Keratinocyte (primary cell): ENCODE measurements around the gene SELENOV. TPM values are rescaled to one million over a fixed set of nuclear protein-coding genes. Genes with fewer than 3 reads are reported as not detected.
A peak's percentile ranks its signal among the peaks of the same experiment; 100 is the strongest.

Source experiments
- DNase-seq: peaks from one replicate; pipeline ENCODE4 v3.0.0-alpha.2; 2011; ENCODE audit warnings: low read depth, missing footprints, low spot score
- FAIRE-seq: peaks from 2 replicates; lab custom pipeline; 2011; peaks lifted over from hg19 to GRCh38; lab: Jason Lieb, UNC
- H2AFZ ChIP-seq: 2 replicates; pipeline ENCODE4 v1.6.0; 2012; ENCODE audit warnings: low read length, control low read depth, inconsistent platforms; ENCODE audit not compliant: control insufficient read depth
- H3K27ac ChIP-seq: 2 replicates; pipeline ENCODE4 v1.5.1; 2011; ENCODE audit warnings: low read length; ENCODE audit not compliant: control insufficient read depth, insufficient read depth
- H3K27me3 ChIP-seq: 3 replicates; pipeline ENCODE4 v1.6.0; 2011; ENCODE audit warnings: low read length; ENCODE audit not compliant: control insufficient read depth, insufficient read depth; ENCODE audit errors: extremely low read depth
- H3K36me3 ChIP-seq, 2 experiments: 2 replicates in 1 of 2; 3 replicates in 1 of 2; pipeline ENCODE4 v1.5.1; 2011; ENCODE audit warnings: low read length in 2 of 2, mild to moderate bottlenecking in 1 of 2; ENCODE audit not compliant: control insufficient read depth in 2 of 2, insufficient read depth in 2 of 2; ENCODE audit errors: extremely low read depth in 1 of 2
- H3K4me1 ChIP-seq: 3 replicates; pipeline ENCODE4 v1.5.1; 2011; ENCODE audit warnings: low read length; ENCODE audit not compliant: control insufficient read depth, insufficient read depth; ENCODE audit errors: extremely low read depth
- H3K4me2 ChIP-seq: 3 replicates; pipeline ENCODE4 v1.6.0; 2011; ENCODE audit warnings: low read depth, low read length; ENCODE audit not compliant: control insufficient read depth, insufficient read depth; ENCODE audit errors: extremely low read depth
- H3K4me3 ChIP-seq, 3 experiments: fragments of 200-600 bp in 1 of 3; sonication (generic) in 1 of 3; 2 replicates in 2 of 3; 3 replicates in 1 of 3; pipeline ENCODE4 v1.5.1; 2011 to 2016; ENCODE audit warnings: low read length in 3 of 3, mild to moderate bottlenecking in 3 of 3, control low read depth in 2 of 3, inconsistent platforms in 1 of 3, low read depth in 1 of 3, mixed read lengths in 1 of 3, mixed run types in 1 of 3, moderate library complexity in 1 of 3; ENCODE audit not compliant: control insufficient read depth in 2 of 3, insufficient read depth in 2 of 3; ENCODE audit errors: extremely low read depth in 1 of 3
- H3K79me2 ChIP-seq: 2 replicates; pipeline ENCODE4 v1.6.0; 2012; ENCODE audit warnings: low read length; ENCODE audit not compliant: control insufficient read depth, insufficient read depth
- H3K9ac ChIP-seq: 3 replicates; pipeline ENCODE4 v1.6.0; 2011; ENCODE audit warnings: low read length; ENCODE audit not compliant: control insufficient read depth, insufficient read depth; ENCODE audit errors: extremely low read depth
- H3K9me1 ChIP-seq: 3 replicates; pipeline ENCODE4 v1.6.0; 2011; ENCODE audit warnings: low read length; ENCODE audit not compliant: control insufficient read depth, insufficient read depth; ENCODE audit errors: extremely low read depth
- H3K9me3 ChIP-seq: 2 replicates; pipeline ENCODE4 v1.5.1; 2012; ENCODE audit warnings: low read depth, low read length; ENCODE audit not compliant: control insufficient read depth
- H4K20me1 ChIP-seq: 3 replicates; pipeline ENCODE4 v1.6.0; 2011; ENCODE audit warnings: low read length; ENCODE audit not compliant: control insufficient read depth, insufficient read depth; ENCODE audit errors: extremely low read depth
- EZH2 ChIP-seq: IDR thresholded peaks from one replicate; pipeline ENCODE4 v1.6.1; 2012; ENCODE audit warnings: inconsistent platforms, mild to moderate bottlenecking, low read length, moderate library complexity
- dilution Hi-C: fragments of 300-500 bp; cut with MboI; formaldehyde crosslinking; loops from one replicate; pipeline ENCODE4 v1.7.0; 2020; ENCODE audit warnings: low sequenced_read_pairs; ENCODE audit not compliant: extremely low pct_ligation_motif_present
- polyA plus RNA-seq, 5 experiments: library from polyadenylated mRNA; depleted of rRNA in 3 of 5; stranded (reverse) in 3 of 5; stranded (forward) in 1 of 5; unstranded in 1 of 5; fragments of >200 nt; gene quantifications; 1 replicate in 1 of 5; 2 replicates in 3 of 5; 3 replicates in 1 of 5; pipeline versions ENCODE4 v1.2.1 to v1.2.3, GENCODE V29; 2011 to 2012; ENCODE audit warnings: missing spikeins in 2 of 5, low read depth in 1 of 5, low replicate concordance in 1 of 5
- TF ChIP-seq, protein P1 (sequence below), 3 experiments: IDR thresholded peaks in 1 of 3; conservative IDR thresholded peaks in 1 of 3; optimal IDR thresholded peaks in 1 of 3; 2 replicates in 2 of 3; 3 replicates in 1 of 3; pipeline versions ENCODE3 to v1.5.1; 2011; ENCODE audit warnings: low read length in 3 of 3, mild to moderate bottlenecking in 3 of 3, moderate library complexity in 2 of 3, control low read depth in 1 of 3, inconsistent platforms in 1 of 3; ENCODE audit not compliant: insufficient read depth in 2 of 3; ENCODE audit errors: extremely low read depth in 1 of 3

Gene SELENOV
- polyA plus RNA-seq, 1 donor (not counting 4 experiments of a cell fraction or from before 2014, with no cell fraction given), result not detected

DNA sequence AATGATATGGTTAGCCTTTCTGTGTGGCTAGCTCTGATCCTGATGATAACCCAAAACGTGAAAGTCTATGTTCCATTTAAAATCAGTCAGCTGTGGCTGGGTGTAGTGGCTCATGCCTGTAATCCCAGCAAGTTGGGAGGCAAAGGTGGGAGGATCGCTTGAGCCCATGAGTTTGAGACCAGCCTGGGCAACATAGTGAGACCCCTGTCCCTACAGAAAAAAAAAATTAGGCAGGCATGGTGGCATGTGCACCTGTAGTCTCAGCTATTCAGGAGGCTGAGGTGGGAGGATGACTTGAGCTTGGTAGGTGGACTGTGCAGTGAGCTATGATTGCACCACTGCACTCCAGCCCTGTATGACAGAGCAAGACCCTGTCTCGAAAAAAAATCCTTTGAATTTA is 18.9 kb downstream of the SELENOV start:
- Histone ChIP-seq H3K9ac (no peak overlapping the region), H3K27ac (no peak overlapping the region), H3K4me2 (no peak overlapping the region), H2AFZ (no peak overlapping the region), H3K4me3 (no peak overlapping the region), H3K36me3 (no peaks in the 10 kb centered on the region), H3K9me1 (no peaks in the 10 kb centered on the region), H3K9me3 (no peaks in the 10 kb centered on the region), H3K79me2 (peaks cover 23% of the 10 kb centered on the region), H3K27me3 (no peaks in the 10 kb centered on the region), H3K4me1 (peaks cover 13% of the 10 kb centered on the region), H4K20me1 (no peaks in the 10 kb centered on the region)
- FAIRE-seq (no peak), DNase-seq (no peak)
- dilution Hi-C loops, result no loop called here
- TF ChIP-seq EZH2, result no peak
- TF ChIP-seq, protein P1, sequence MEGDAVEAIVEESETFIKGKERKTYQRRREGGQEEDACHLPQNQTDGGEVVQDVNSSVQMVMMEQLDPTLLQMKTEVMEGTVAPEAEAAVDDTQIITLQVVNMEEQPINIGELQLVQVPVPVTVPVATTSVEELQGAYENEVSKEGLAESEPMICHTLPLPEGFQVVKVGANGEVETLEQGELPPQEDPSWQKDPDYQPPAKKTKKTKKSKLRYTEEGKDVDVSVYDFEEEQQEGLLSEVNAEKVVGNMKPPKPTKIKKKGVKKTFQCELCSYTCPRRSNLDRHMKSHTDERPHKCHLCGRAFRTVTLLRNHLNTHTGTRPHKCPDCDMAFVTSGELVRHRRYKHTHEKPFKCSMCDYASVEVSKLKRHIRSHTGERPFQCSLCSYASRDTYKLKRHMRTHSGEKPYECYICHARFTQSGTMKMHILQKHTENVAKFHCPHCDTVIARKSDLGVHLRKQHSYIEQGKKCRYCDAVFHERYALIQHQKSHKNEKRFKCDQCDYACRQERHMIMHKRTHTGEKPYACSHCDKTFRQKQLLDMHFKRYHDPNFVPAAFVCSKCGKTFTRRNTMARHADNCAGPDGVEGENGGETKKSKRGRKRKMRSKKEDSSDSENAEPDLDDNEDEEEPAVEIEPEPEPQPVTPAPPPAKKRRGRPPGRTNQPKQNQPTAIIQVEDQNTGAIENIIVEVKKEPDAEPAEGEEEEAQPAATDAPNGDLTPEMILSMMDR (optimal IDR thresholded peaks at IDR 0.05 in 1 of 3, IDR thresholded peaks at IDR 0.05 in 1 of 3, conservative IDR thresholded peaks at IDR 0.05 in 1 of 3; ENCODE audit: extremely low read depth in 1 of 3, insufficient read depth in 2 of 3, low read length in 3 of 3), result no peak

DNA sequence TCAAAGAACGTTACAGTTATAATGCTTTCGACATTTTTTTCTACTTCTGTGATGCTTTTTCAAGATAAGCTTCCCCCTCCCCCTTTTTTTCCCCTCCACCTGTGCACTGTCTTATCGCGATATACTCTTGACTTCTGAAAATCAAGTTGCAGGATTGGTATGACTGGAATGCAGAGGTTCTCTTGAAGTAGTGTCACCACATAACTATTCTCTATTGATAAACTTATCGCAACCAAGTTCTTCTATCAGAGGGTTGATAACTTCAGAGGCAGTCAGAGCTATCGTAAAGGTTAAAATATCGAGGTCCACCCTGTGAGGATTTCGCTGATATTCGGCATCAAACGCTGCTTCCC is 24.2 kb downstream of the SELENOV start:
- DNase-seq (no peak), FAIRE-seq (no peak)
- peak overlapping the region; percentile 87 for H3K27ac ChIP-seq
- H3K79me2 ChIP-seq, result peaks cover 21% of the 10 kb centered on the region
- H3K27me3 ChIP-seq, result no peaks in the 10 kb centered on the region
- peak overlapping the region; percentile 91 for H2AFZ ChIP-seq
- peak overlapping the region; percentile 90 for H3K4me2 ChIP-seq
- dilution Hi-C loops, result no loop called here
- no peaks in the 10 kb centered on the region for H3K9me3 ChIP-seq
- no peaks in the 10 kb centered on the region for H4K20me1 ChIP-seq
- H3K4me3 ChIP-seq, result peak overlapping the region; percentile 74 to 93 (median 82)
- H3K4me1 ChIP-seq, result peaks cover 35% of the 10 kb centered on the region
- peak overlapping the region; percentile 90 for H3K9ac ChIP-seq
- TF ChIP-seq EZH2, result no peak
- TF ChIP-seq, protein P1 (optimal IDR thresholded peaks at IDR 0.05 in 1 of 3, IDR thresholded peaks at IDR 0.05 in 1 of 3, conservative IDR thresholded peaks at IDR 0.05 in 1 of 3; ENCODE audit: extremely low read depth in 1 of 3, insufficient read depth in 2 of 3, low read length in 3 of 3), result no peak
- H3K9me1 ChIP-seq, result no peaks in the 10 kb centered on the region
- H3K36me3 ChIP-seq, result no peaks in the 10 kb centered on the region
